HL-60 (cell line): ENCODE measurements around the gene ADIG.
A peak's percentile ranks its signal among the peaks of the same experiment; 100 is the strongest.

Source experiments
- DNase-seq, 2 experiments: peaks; one replicate each; pipeline ENCODE4 v3.0.0-alpha.2; 2010 to 2020; ENCODE audit warnings: low read depth in 1 of 2, low spot score in 1 of 2
- H3K27ac ChIP-seq: fragments of 250-450 bp; sonication (Bioruptor Pico); replicated peaks from 2 replicates; pipeline ENCODE4 v1.5.1; 2020; ENCODE audit warnings: mild to moderate bottlenecking, moderate library complexity
- H3K27me3 ChIP-seq: fragments of 250-450 bp; sonication (Bioruptor Pico); 2 replicates; pipeline ENCODE4 v1.5.1; 2021; ENCODE audit warnings: mild to moderate bottlenecking, moderate library complexity; ENCODE audit not compliant: insufficient read depth, poor library complexity, severe bottlenecking
- H3K4me3 ChIP-seq: replicated peaks from 2 replicates; pipeline ENCODE4 v1.5.1; 2011; ENCODE audit warnings: mild to moderate bottlenecking, control low read depth, low read length; ENCODE audit not compliant: insufficient read depth
- GABPA ChIP-seq: IDR thresholded peaks from 2 replicates; pipeline ENCODE4 v1.6.1; 2012; ENCODE audit warnings: low read depth
- POLR2AphosphoS5 ChIP-seq: IDR thresholded peaks from 2 replicates; pipeline ENCODE4 v1.6.1; 2012; ENCODE audit warnings: low read depth
- SPI1 ChIP-seq: IDR thresholded peaks from 2 replicates; pipeline ENCODE4 v1.6.1; 2012; ENCODE audit warnings: low read depth, mild to moderate bottlenecking, borderline replicate concordance
- TF ChIP-seq, protein P1 (sequence below): IDR thresholded peaks from 2 replicates; pipeline ENCODE4 v1.6.1; 2012; ENCODE audit warnings: low read depth; ENCODE audit not compliant: insufficient replicate concordance
- TF ChIP-seq, protein P2 (sequence below): IDR thresholded peaks from one replicate; pipeline ENCODE4 v1.5.1; 2011; ENCODE audit warnings: low read length, control low read depth, inconsistent platforms; ENCODE audit not compliant: insufficient read depth

ADIG gene

DNA sequence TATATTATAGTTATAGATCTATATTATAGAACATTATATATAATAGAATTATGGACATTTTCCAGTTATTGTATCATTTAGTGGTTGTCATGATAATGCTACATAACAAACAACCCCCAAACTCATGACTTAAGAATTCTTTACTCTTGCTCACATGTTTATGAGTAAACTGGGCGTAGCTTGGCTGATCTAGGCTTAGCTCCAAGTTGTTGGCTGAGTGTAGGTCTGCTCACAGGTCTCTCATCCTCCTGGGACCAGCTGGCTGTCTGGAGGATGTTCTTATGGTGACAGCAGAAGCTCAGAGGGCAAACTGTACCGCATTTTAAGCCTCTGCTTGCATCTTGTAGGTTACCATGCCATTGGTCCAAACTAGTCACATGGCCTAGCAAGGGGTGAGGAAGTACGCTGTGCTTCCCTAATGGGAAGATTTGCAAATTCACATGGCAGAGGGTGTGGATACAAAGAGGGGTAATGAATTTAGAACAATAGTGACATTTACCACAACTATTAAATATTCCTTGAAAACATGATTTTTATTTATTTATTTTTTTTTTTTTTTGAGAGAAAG lies 54.8 kb downstream of the ADIG start:
- DNase-seq = peak; percentile 40 to 61
- H3K4me3 ChIP-seq = no peak overlapping the region
- no peak overlapping the region for H3K27ac ChIP-seq
- H3K27me3 ChIP-seq = no peaks in the 10 kb centered on the region
- TF ChIP-seq GABPA (no peak), SPI1 (no peak), POLR2AphosphoS5 (no peak)
- TF ChIP-seq, protein P1, sequence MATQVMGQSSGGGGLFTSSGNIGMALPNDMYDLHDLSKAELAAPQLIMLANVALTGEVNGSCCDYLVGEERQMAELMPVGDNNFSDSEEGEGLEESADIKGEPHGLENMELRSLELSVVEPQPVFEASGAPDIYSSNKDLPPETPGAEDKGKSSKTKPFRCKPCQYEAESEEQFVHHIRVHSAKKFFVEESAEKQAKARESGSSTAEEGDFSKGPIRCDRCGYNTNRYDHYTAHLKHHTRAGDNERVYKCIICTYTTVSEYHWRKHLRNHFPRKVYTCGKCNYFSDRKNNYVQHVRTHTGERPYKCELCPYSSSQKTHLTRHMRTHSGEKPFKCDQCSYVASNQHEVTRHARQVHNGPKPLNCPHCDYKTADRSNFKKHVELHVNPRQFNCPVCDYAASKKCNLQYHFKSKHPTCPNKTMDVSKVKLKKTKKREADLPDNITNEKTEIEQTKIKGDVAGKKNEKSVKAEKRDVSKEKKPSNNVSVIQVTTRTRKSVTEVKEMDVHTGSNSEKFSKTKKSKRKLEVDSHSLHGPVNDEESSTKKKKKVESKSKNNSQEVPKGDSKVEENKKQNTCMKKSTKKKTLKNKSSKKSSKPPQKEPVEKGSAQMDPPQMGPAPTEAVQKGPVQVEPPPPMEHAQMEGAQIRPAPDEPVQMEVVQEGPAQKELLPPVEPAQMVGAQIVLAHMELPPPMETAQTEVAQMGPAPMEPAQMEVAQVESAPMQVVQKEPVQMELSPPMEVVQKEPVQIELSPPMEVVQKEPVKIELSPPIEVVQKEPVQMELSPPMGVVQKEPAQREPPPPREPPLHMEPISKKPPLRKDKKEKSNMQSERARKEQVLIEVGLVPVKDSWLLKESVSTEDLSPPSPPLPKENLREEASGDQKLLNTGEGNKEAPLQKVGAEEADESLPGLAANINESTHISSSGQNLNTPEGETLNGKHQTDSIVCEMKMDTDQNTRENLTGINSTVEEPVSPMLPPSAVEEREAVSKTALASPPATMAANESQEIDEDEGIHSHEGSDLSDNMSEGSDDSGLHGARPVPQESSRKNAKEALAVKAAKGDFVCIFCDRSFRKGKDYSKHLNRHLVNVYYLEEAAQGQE = no peak
- TF ChIP-seq, protein P2, sequence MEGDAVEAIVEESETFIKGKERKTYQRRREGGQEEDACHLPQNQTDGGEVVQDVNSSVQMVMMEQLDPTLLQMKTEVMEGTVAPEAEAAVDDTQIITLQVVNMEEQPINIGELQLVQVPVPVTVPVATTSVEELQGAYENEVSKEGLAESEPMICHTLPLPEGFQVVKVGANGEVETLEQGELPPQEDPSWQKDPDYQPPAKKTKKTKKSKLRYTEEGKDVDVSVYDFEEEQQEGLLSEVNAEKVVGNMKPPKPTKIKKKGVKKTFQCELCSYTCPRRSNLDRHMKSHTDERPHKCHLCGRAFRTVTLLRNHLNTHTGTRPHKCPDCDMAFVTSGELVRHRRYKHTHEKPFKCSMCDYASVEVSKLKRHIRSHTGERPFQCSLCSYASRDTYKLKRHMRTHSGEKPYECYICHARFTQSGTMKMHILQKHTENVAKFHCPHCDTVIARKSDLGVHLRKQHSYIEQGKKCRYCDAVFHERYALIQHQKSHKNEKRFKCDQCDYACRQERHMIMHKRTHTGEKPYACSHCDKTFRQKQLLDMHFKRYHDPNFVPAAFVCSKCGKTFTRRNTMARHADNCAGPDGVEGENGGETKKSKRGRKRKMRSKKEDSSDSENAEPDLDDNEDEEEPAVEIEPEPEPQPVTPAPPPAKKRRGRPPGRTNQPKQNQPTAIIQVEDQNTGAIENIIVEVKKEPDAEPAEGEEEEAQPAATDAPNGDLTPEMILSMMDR = no peak
